Endothelial cell of umbilical vein (primary cell): ENCODE results near the gene HINFP. TPM values are rescaled to one million over a fixed set of nuclear protein-coding genes. Genes with fewer than 3 reads are reported as not detected.

Experiments
- BruUV-seq: library from RNA; stranded (reverse); fragments of 400-500 nt; replicated peaks from 2 replicates; lab custom pipeline; 2021; lab: Mats Ljungman, UMichigan
- CTCF ChIA-PET: fragments of 300-600, 350-600 bp; sonication (Branson Sonifier 250); formaldehyde crosslinking; loops from one replicate; lab custom pipeline; 2021; ENCODE audit warnings: antibody characterized with exemption, inconsistent platforms; lab: Charles Lee
- POLR2A ChIA-PET: fragments of 300-600, 350-600 bp; sonication (Branson Sonifier 250); formaldehyde crosslinking; loops from one replicate; lab custom pipeline; 2021; ENCODE audit warnings: antibody characterized with exemption, inconsistent platforms; lab: Charles Lee
- DNase-seq: peaks from one replicate; pipeline ENCODE4 v3.0.0-alpha.2; 2011; ENCODE audit warnings: low read depth, low spot score
- FAIRE-seq: peaks from 2 replicates; lab custom pipeline; 2011; peaks lifted over from hg19 to GRCh38; lab: Jason Lieb, UNC
- H2AFZ ChIP-seq: 2 replicates; pipeline ENCODE4 v1.6.0; 2012; ENCODE audit warnings: low read depth, low read length, control low read depth, inconsistent platforms
- H3K27ac ChIP-seq: 2 replicates; pipeline ENCODE4 v1.5.1; 2011; ENCODE audit warnings: low read depth, mild to moderate bottlenecking, control low read depth, low read length, moderate library complexity; ENCODE audit not compliant: insufficient read depth
- H3K27me3 ChIP-seq, 2 experiments: 2 replicates each; pipeline versions ENCODE4 v1.6.0 to v1.6.1; 2011; ENCODE audit warnings: low read length in 2 of 2, mixed read lengths in 1 of 2; ENCODE audit not compliant: control insufficient read depth in 2 of 2, insufficient read depth in 2 of 2
- H3K36me3 ChIP-seq, 2 experiments: 2 replicates in 1 of 2; 3 replicates in 1 of 2; pipeline ENCODE4 v1.5.1; 2011; ENCODE audit warnings: low read length in 2 of 2, mild to moderate bottlenecking in 1 of 2, moderate library complexity in 1 of 2; ENCODE audit not compliant: control insufficient read depth in 2 of 2, insufficient read depth in 2 of 2; ENCODE audit errors: extremely low read depth in 1 of 2
- H3K4me1 ChIP-seq: 3 replicates; pipeline ENCODE4 v1.5.1; 2011; ENCODE audit warnings: mild to moderate bottlenecking, low read length; ENCODE audit not compliant: control insufficient read depth, insufficient read depth; ENCODE audit errors: extremely low read depth
- H3K4me2 ChIP-seq: 2 replicates; pipeline ENCODE4 v1.6.1; 2011; ENCODE audit warnings: low read length, control low read depth, mixed read lengths; ENCODE audit not compliant: insufficient read depth
- H3K4me3 ChIP-seq, 3 experiments: fragments of 200-600 bp in 1 of 3; sonication (generic), shearing (Covaris generic) in 1 of 3; replicated peaks in 1 of 3; 2 replicates each; pipeline ENCODE4 v1.5.1; 2011 to 2016; ENCODE audit warnings: control low read depth in 3 of 3, low read length in 3 of 3, mild to moderate bottlenecking in 2 of 3, inconsistent platforms in 1 of 3, low read depth in 1 of 3, moderate library complexity in 1 of 3; ENCODE audit not compliant: insufficient read depth in 1 of 3
- H3K79me2 ChIP-seq: 2 replicates; pipeline ENCODE4 v1.6.0; 2012; ENCODE audit warnings: low read length, inconsistent platforms; ENCODE audit not compliant: control insufficient read depth, insufficient read depth
- H3K9ac ChIP-seq: replicated peaks from 2 replicates; pipeline ENCODE3; 2011; ENCODE audit warnings: low read length, control low read depth; ENCODE audit not compliant: insufficient read depth; ENCODE audit errors: extremely low read depth
- H3K9me1 ChIP-seq: replicated peaks from 3 replicates; pipeline ENCODE4 v1.6.0; 2011; ENCODE audit warnings: mild to moderate bottlenecking, low read length; ENCODE audit not compliant: control insufficient read depth, insufficient read depth; ENCODE audit errors: extremely low read depth
- H3K9me3 ChIP-seq: replicated peaks from 2 replicates; pipeline ENCODE4 v1.5.1; 2012; ENCODE audit warnings: low read length, inconsistent platforms; ENCODE audit not compliant: control insufficient read depth, insufficient read depth
- H4K20me1 ChIP-seq: replicated peaks from 2 replicates; pipeline ENCODE3; 2011; ENCODE audit warnings: mild to moderate bottlenecking, low read length; ENCODE audit not compliant: control insufficient read depth, insufficient read depth; ENCODE audit errors: extremely low read depth
- GATA2 ChIP-seq: IDR thresholded peaks from 2 replicates; pipeline ENCODE4 v1.7.0; 2011; ENCODE audit warnings: low read depth, mild to moderate bottlenecking, moderate library complexity, mixed read lengths, low read length; ENCODE audit not compliant: insufficient read length, insufficient read depth
- POLR2A ChIP-seq: IDR thresholded peaks from 2 replicates; pipeline ENCODE4 v1.6.1; 2012; ENCODE audit warnings: low read depth, mild to moderate bottlenecking, control low read depth, low read length
- POLR2AphosphoS5 ChIP-seq: IDR thresholded peaks from 2 replicates; pipeline ENCODE4 v1.6.1; 2012; ENCODE audit warnings: low read depth, mild to moderate bottlenecking, control low read depth, low read length, moderate library complexity; ENCODE audit not compliant: insufficient read depth
- dilution Hi-C: fragments of 300-500 bp; cut with MboI; formaldehyde crosslinking; loops from one replicate; pipeline ENCODE4 v1.15.0; 2019; ENCODE audit warnings: low sequenced_read_pairs; ENCODE audit not compliant: extremely low pct_ligation_motif_present
- intact Hi-C: fragments of 100-400 bp; cut with micrococcal nuclease; formaldehyde crosslinking; loops from one replicate; pipeline ENCODE4 v1.10.0; 2022
- polyA plus RNA-seq, 4 experiments: library from polyadenylated mRNA; depleted of rRNA in 3 of 4; stranded (reverse) in 3 of 4; unstranded in 1 of 4; fragments of >200 nt; gene quantifications; 2 replicates each; pipeline versions ENCODE4 v1.2.1 to v1.2.3, GENCODE V29; 2011 to 2012; ENCODE audit warnings: missing spikeins in 1 of 4
- total RNA-seq: library from RNA; stranded (reverse); gene quantifications from 2 replicates; pipeline ENCODE4 v1.2.3, GENCODE V29; 2021
- TF ChIP-seq, protein P1 (sequence below), 2 donors: IDR thresholded peaks; 1 replicate in 1 of 2; 2 replicates in 1 of 2; pipeline ENCODE4 v1.5.1; 2011; ENCODE audit warnings: low read length in 2 of 2, mild to moderate bottlenecking in 2 of 2, moderate library complexity in 2 of 2, control low read depth in 1 of 2, inconsistent platforms in 1 of 2, low read depth in 1 of 2; ENCODE audit not compliant: insufficient read depth in 1 of 2; ENCODE audit errors: extremely low read depth in 1 of 2

Gene HINFP
- total and polyA plus RNA-seq, 2 donors (not counting 3 experiments of a cell fraction or from before 2014, with no cell fraction given), result 30.8 to 33.4 TPM

DNA sequence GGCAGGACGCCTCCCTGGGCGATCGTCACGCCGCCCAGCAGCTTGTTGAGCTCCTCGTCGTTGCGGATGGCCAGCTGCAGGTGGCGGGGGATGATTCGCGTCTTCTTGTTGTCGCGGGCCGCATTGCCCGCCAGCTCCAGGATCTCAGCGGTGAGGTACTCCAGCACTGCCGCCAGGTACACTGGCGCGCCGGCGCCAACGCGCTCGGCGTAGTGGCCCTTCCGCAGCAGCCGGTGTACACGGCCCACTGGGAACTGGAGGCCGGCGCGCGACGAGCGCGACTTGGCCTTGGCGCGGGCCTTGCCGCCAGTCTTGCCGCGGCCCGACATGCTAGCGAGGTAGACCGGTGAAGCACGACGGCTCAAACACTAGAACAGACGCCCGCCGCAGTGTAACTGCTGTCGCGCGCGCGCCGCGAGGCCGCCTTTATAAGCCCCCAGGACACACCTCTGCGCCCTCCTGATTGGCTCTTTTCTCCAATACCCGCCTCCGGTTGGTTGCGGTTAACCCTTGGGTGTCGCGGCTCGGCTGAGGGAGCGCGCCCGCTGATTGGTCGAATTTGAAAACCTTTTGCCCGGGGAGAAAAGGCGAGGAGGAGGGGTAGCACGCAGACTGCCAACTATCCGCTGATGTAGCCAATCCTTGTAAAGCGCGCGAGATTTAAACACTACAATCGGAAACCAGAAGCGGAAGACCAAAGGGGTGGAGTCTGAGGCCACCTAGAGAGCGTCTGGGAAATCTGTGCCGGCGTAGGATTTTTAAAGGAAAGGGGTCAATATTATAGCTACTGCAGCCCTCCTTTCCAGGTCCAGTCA, 26.1 kb upstream of the HINFP start:
- ChIA-PET POLR2A (interaction anchor here (0.6 to 2.7 kb wide), 13 partner anchors 10 to 243 kb away, joined by 3 to 23 read pairs (median 7); partner anchors contain the start of genes C2CD2L, HINFP, HMBS and MCAM), CTCF (interaction anchor here (0.8 to 2.6 kb wide), 16 partner anchors 10 to 244 kb away, joined by 3 to 19 read pairs (median 3); partner anchors contain the start of genes HINFP, HMBS, HYOU1 and VPS11)
- peaks cover 37% of the 10 kb centered on the region for H3K79me2 ChIP-seq
- DNase-seq (peak; percentile 100), FAIRE-seq (peak; percentile 100)
- no peaks in the 10 kb centered on the region for H3K27me3 ChIP-seq
- H3K9me1 ChIP-seq, result no peaks in the 10 kb centered on the region
- H3K9me3 ChIP-seq, result no peaks in the 10 kb centered on the region
- H3K9ac ChIP-seq, result peak overlapping the region; percentile 84
- dilution Hi-C loops, result no loop called here
- H3K36me3 ChIP-seq, result peaks cover 10 to 22% of the 10 kb centered on the region in 2 experiments
- H3K4me3 ChIP-seq, result peak overlapping the region; percentile 70 to 95 (median 90)
- peak overlapping the region; percentile 59 for H3K27ac ChIP-seq
- peaks cover 2% of the 10 kb centered on the region for H4K20me1 ChIP-seq
- TF ChIP-seq POLR2AphosphoS5, result peak; percentile 100
- TF ChIP-seq GATA2, result no peak
- TF ChIP-seq, protein P1, sequence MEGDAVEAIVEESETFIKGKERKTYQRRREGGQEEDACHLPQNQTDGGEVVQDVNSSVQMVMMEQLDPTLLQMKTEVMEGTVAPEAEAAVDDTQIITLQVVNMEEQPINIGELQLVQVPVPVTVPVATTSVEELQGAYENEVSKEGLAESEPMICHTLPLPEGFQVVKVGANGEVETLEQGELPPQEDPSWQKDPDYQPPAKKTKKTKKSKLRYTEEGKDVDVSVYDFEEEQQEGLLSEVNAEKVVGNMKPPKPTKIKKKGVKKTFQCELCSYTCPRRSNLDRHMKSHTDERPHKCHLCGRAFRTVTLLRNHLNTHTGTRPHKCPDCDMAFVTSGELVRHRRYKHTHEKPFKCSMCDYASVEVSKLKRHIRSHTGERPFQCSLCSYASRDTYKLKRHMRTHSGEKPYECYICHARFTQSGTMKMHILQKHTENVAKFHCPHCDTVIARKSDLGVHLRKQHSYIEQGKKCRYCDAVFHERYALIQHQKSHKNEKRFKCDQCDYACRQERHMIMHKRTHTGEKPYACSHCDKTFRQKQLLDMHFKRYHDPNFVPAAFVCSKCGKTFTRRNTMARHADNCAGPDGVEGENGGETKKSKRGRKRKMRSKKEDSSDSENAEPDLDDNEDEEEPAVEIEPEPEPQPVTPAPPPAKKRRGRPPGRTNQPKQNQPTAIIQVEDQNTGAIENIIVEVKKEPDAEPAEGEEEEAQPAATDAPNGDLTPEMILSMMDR (IDR thresholded peaks at IDR 0.05; ENCODE audit: extremely low read depth in 1 of 2, insufficient read depth in 1 of 2, low read depth in 1 of 2, low read length in 2 of 2), result peak in 1 of 2 donors; percentile 1
- TF ChIP-seq POLR2A, result peak; percentile 100
- peaks cover 27% of the 10 kb centered on the region for H3K4me1 ChIP-seq
- intact Hi-C loops, result loop anchor here (1.0 to 2.0 kb wide), 8 partner anchors 12 to 244 kb away; partner anchors contain the start of genes C2CD2L, HYOU1, RNF26 and RPS25
- peak overlapping the region; percentile 61 for H3K4me2 ChIP-seq
- BruUV-seq, result TSS peak; percentile 80
- H2AFZ ChIP-seq, result no peak overlapping the region
